ENCODE measurements around the gene DYNC1H1.
A peak's percentile ranks its signal among the peaks of the same experiment; 100 is the strongest.

The DYNC1H1 gene

DNA sequence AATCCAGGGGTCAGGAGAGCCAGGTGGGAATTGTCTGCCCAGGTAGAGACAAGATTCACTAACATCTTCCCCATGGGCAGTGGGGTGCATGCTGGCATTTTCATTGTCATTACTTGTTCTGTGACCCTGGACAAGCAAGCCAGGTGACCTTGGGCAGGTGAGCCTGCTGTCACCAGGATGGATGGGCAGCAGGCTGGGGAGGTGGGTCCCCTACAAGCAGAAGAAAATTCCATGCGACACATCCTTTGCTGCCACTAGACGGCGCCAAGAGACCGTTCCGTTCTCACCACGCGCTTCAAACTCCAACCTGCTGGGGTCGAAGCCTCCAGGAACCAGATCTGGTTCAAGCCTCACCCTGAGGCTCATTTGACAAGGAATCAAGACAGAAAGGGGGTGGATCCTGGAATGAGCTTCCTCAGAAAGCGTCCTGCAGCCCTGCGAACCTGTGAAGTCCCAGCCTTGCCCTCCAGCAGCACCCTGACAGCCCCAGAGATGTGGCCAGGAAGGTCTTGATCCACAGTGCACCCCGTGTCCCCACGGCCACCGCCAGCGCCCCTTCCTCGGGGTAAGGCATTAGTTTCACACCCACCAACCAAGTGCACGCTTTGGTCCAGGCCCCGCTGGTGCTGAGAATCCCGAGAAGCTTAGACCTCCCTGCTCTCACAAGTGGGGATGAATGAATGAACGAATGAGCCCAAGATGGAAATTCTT, 3.2 kb upstream of the DYNC1H1 start (continued):
- no peak for TF ChIP-seq ZNF221 (tag by site-specific recombination; IDR thresholded peaks at IDR 0.05; ENCODE audit: borderline replicate concordance)
- no peak; the same call in 1 of the 2 replicates for TF ChIP-seq ZBTB8A (tag by site-specific recombination; IDR thresholded peaks at IDR 0.05)
- TF ChIP-seq ZEB2 (tag by site-specific recombination; IDR thresholded peaks at IDR 0.05): peak; percentile 90
- peak; percentile 97 for TF ChIP-seq ZFP69B (tag by site-specific recombination; IDR thresholded peaks at IDR 0.05)
- no peak for TF ChIP-seq ZBTB49 (tag by site-specific recombination; IDR thresholded peaks at IDR 0.05; ENCODE audit: low read depth)
- peak; percentile 52 for TF ChIP-seq ZNF600 (tag by site-specific recombination; IDR thresholded peaks at IDR 0.05)

DNA sequence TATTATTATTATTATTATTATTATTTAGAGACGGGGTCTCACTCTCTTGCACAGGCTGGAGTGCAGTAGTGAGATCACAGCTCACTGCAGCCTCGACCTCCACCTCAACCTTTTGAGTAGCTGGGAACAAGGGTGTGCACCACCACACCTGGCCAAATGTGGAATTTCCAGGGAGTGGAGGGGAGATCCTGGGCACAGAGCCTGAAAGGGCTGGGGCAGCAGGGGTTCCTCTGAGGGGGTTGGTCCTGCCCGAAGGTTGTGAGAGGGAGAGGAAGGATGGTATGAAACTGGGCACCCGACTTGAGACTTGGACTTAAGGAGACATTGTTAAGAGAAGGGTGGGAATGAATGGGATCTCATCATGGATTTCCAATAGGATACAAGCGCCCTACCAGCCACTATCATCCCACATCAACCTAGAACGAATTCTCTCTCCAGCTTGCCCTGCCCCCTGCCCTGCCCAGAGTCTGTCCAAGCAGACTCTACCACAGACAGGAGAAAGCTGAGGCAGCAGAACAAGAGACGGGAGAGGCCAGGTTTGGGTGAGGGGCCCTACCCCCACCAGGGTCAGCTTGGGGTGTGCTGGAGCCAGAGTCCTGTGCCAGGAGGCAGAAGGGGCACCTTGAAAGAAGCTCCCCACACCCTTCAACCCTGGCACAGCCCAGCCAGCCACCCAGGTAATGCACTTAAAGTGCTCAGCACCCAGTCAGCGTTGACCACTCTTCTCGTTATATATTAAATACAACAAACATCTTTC, 2.4 kb upstream of the DYNC1H1 start:
- CTCF ChIA-PET: interaction anchor here (0.6 to 2.8 kb wide), 37 partner anchors 9 to 554 kb away, joined by 3 to 15 read pairs (median 4); no protein-coding TSS in a partner anchor
- Histone ChIP-seq H3K9me3 (ENCODE audit: control insufficient read depth, insufficient read depth, low read depth, low read length) (no peaks in the 10 kb centered on the region), H3K4me1 (ENCODE audit: control insufficient read depth, insufficient read depth, low read length) (peaks cover 18% of the 10 kb centered on the region), H3K36me3 (ENCODE audit: control insufficient read depth in 2 of 2, insufficient read depth in 1 of 2, low read length in 2 of 2) (no peaks in the 10 kb centered on the region), H3K27ac (ENCODE audit: extremely low read depth, low read depth, low read length) (no peak overlapping the region), H3K4me3 (ENCODE audit: low read depth, low read length) (no peak overlapping the region)
- TF ChIP-seq ZNF433 (tag by site-specific recombination; IDR thresholded peaks at IDR 0.05; ENCODE audit: low read depth) (no peak), ZNF341 (tag by site-specific recombination; IDR thresholded peaks at IDR 0.05; ENCODE audit: low read depth) (no peak)
- POLR2A ChIA-PET: interaction anchor here (1.0 kb wide), 1 partner anchor 14 kb away, joined by 3 read pairs; no protein-coding TSS in a partner anchor

GRCh38 chr14:101962503-101962874, 1.9 kb upstream of the DYNC1H1 start:
- Histone ChIP-seq H3K9me3 (ENCODE audit: control insufficient read depth, insufficient read depth, low read depth, low read length) (no peaks in the 10 kb centered on the region), H3K27ac (ENCODE audit: extremely low read depth, low read depth, low read length) (no peak overlapping the region), H3K36me3 (ENCODE audit: control insufficient read depth in 2 of 2, insufficient read depth in 1 of 2, low read length in 2 of 2) (peaks cover 0 to 1% of the 10 kb centered on the region in 2 experiments; a peak in 1 of 3 replicates), H3K4me3 (ENCODE audit: low read depth, low read length) (no peak overlapping the region), H3K4me1 (ENCODE audit: control insufficient read depth, insufficient read depth, low read length) (peaks cover 20% of the 10 kb centered on the region)
- ChIA-PET POLR2A (no interaction called here), CTCF (interaction anchor here (0.7 to 2.6 kb wide), 9 partner anchors 9 to 134 kb away, joined by 3 to 15 read pairs (median 7); no protein-coding TSS in a partner anchor)
- TF ChIP-seq, protein P1, sequence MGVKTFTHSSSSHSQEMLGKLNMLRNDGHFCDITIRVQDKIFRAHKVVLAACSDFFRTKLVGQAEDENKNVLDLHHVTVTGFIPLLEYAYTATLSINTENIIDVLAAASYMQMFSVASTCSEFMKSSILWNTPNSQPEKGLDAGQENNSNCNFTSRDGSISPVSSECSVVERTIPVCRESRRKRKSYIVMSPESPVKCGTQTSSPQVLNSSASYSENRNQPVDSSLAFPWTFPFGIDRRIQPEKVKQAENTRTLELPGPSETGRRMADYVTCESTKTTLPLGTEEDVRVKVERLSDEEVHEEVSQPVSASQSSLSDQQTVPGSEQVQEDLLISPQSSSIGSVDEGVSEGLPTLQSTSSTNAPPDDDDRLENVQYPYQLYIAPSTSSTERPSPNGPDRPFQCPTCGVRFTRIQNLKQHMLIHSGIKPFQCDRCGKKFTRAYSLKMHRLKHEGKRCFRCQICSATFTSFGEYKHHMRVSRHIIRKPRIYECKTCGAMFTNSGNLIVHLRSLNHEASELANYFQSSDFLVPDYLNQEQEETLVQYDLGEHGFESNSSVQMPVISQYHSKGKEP (tag by site-specific recombination; IDR thresholded peaks at IDR 0.05): peak; percentile 100
- TF ChIP-seq EGR2 (tag by site-specific recombination; IDR thresholded peaks at IDR 0.05; ENCODE audit: low read depth) (no peak), ZFP41 (tag by site-specific recombination; IDR thresholded peaks at IDR 0.05; ENCODE audit: borderline replicate concordance) (no peak), ZNF513 (tag by site-specific recombination; IDR thresholded peaks at IDR 0.05) (no peak), SETDB1 (IDR thresholded peaks at IDR 0.05; ENCODE audit: insufficient read length, low read length) (no peak), ZNF623 (tag by site-specific recombination; IDR thresholded peaks at IDR 0.05) (no peak), ZNF23 (tag by site-specific recombination; IDR thresholded peaks at IDR 0.05; ENCODE audit: borderline replicate concordance) (no peak), ZNF324 (tag by site-specific recombination; IDR thresholded peaks at IDR 0.05) (no peak), ZBTB7A (tag by site-specific recombination; IDR thresholded peaks at IDR 0.05; ENCODE audit: low read depth) (no peak), ZNF398 (tag by site-specific recombination; IDR thresholded peaks at IDR 0.05) (no peak), ZNF768 (tag by site-specific recombination; IDR thresholded peaks at IDR 0.05) (no peak)
- TF ChIP-seq, protein P2, sequence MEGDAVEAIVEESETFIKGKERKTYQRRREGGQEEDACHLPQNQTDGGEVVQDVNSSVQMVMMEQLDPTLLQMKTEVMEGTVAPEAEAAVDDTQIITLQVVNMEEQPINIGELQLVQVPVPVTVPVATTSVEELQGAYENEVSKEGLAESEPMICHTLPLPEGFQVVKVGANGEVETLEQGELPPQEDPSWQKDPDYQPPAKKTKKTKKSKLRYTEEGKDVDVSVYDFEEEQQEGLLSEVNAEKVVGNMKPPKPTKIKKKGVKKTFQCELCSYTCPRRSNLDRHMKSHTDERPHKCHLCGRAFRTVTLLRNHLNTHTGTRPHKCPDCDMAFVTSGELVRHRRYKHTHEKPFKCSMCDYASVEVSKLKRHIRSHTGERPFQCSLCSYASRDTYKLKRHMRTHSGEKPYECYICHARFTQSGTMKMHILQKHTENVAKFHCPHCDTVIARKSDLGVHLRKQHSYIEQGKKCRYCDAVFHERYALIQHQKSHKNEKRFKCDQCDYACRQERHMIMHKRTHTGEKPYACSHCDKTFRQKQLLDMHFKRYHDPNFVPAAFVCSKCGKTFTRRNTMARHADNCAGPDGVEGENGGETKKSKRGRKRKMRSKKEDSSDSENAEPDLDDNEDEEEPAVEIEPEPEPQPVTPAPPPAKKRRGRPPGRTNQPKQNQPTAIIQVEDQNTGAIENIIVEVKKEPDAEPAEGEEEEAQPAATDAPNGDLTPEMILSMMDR (tag by site-specific recombination; IDR thresholded peaks at IDR 0.05): no peak
